Hepatocyte (in vitro differentiated cells): ENCODE measurements around the gene PIGU. TPM values are rescaled to one million over a fixed set of nuclear protein-coding genes. Genes with fewer than 3 reads are reported as not detected.

Experiments
- DNase-seq: peaks from one replicate; pipeline ENCODE4 v3.0.0-alpha.2; 2016; ENCODE audit warnings: low spot score
- H2AFZ ChIP-seq: fragments of 200-600 bp; sonication (generic); 2 replicates; pipeline ENCODE4 v1.6.0; 2016; ENCODE audit warnings: antibody characterized with exemption, mild to moderate bottlenecking
- H3K27ac ChIP-seq: fragments of 200-600 bp; sonication (generic); 2 replicates; pipeline ENCODE4 v1.5.1; 2016; ENCODE audit warnings: mild to moderate bottlenecking
- H3K27me3 ChIP-seq: fragments of 200-600 bp; sonication (generic); 2 replicates; pipeline ENCODE4 v1.6.1; 2016
- H3K36me3 ChIP-seq: fragments of 200-600 bp; sonication (generic); replicated peaks from 2 replicates; pipeline ENCODE4 v1.5.1; 2016; ENCODE audit warnings: low read depth; ENCODE audit not compliant: insufficient read depth
- H3K4me1 ChIP-seq: fragments of 200-600 bp; sonication (generic); 2 replicates; pipeline ENCODE4 v1.5.1; 2016; ENCODE audit warnings: mild to moderate bottlenecking, moderate library complexity; ENCODE audit not compliant: insufficient read depth
- H3K4me2 ChIP-seq: fragments of 200-600 bp; sonication (generic); 2 replicates; pipeline ENCODE4 v1.6.0; 2016
- H3K4me3 ChIP-seq: fragments of 200-600 bp; sonication (generic); 2 replicates; pipeline ENCODE4 v1.5.1; 2016; ENCODE audit warnings: mild to moderate bottlenecking
- H3K79me2 ChIP-seq: fragments of 200-600 bp; sonication (generic); 2 replicates; pipeline ENCODE4 v1.6.0; 2017; ENCODE audit warnings: mild to moderate bottlenecking
- H3K9me2 ChIP-seq: fragments of 200-600 bp; sonication (generic); replicated peaks from 2 replicates; pipeline ENCODE4 v1.6.0; 2017; ENCODE audit warnings: mild to moderate bottlenecking; ENCODE audit not compliant: insufficient read depth
- H3K9me3 ChIP-seq: fragments of 200-600 bp; sonication (generic); 2 replicates; pipeline ENCODE4 v1.5.1; 2016; ENCODE audit warnings: low read depth, mild to moderate bottlenecking
- H4K20me1 ChIP-seq: fragments of 200-600 bp; sonication (generic); 2 replicates; pipeline ENCODE4 v1.6.0; 2016; ENCODE audit warnings: mild to moderate bottlenecking; ENCODE audit not compliant: insufficient read depth, poor library complexity, severe bottlenecking
- CTCF ChIP-seq: fragments of 200-600 bp; sonication (generic); IDR thresholded peaks from 2 replicates; pipeline ENCODE4 v1.5.1; 2016; ENCODE audit warnings: antibody characterized with exemption, mild to moderate bottlenecking; ENCODE audit not compliant: poor library complexity
- EZH2 ChIP-seq: fragments of 200-600 bp; sonication (generic); IDR thresholded peaks from 2 replicates; pipeline ENCODE4 v1.6.1; 2016; ENCODE audit warnings: antibody characterized with exemption, mild to moderate bottlenecking, borderline replicate concordance
- EZH2phosphoT487 ChIP-seq: fragments of 200-600 bp; sonication (generic); IDR thresholded peaks from one replicate; pipeline ENCODE4 v1.6.1; 2018; ENCODE audit warnings: antibody characterized with exemption, mild to moderate bottlenecking, low read depth, moderate library complexity; ENCODE audit not compliant: unreplicated experiment, severe bottlenecking
- WGBS: methylation state at CpG from one replicate; pipeline ENCODE4 v1.1.6; 2016; ENCODE audit warnings: low lambda C conversion rate; ENCODE audit errors: missing lambda C conversion rate; 5-methylcytosine and 5-hydroxymethylcytosine counted together
- polyA plus RNA-seq: library from polyadenylated mRNA; unstranded; fragments of >200 nt; fragmentation: Nextera tagmentation; extraction: Ambion mirVana; gene quantifications from 2 replicates; pipeline ENCODE4 v1.2.1, GENCODE V29; 2016
- total RNA-seq: library from RNA; depleted of rRNA; stranded (reverse); fragments of >200 nt; gene quantifications from 2 replicates; pipeline ENCODE4 v1.2.3, GENCODE V29; 2014

The PIGU gene
- total and polyA plus RNA-seq, 2 experiments from 2014 or later, result 19.3 to 31.5 TPM

- 94% methylated on average over 1 of the region's 1 CpG for WGBS
- peak overlapping the region; percentile 18 for H3K27ac ChIP-seq
- H2AFZ ChIP-seq, result no peak overlapping the region
These were observed 38.9 kb downstream of the PIGU start for GRCh38 chr20:34638039-34638292.

GRCh38 chr20:34637245-34638038, 39.5 kb downstream of the PIGU start:
- no peak for TF ChIP-seq CTCF
- TF ChIP-seq EZH2, result no peak
- TF ChIP-seq EZH2phosphoT487, result no peak
- H4K20me1 ChIP-seq, result no peaks in the 10 kb centered on the region
- no peaks in the 10 kb centered on the region for H3K36me3 ChIP-seq
- no peak overlapping the region for H3K4me3 ChIP-seq
- H3K27me3 ChIP-seq, result no peaks in the 10 kb centered on the region
- H3K4me1 ChIP-seq, result peaks cover 10% of the 10 kb centered on the region
- no peak for DNase-seq
- no peak overlapping the region for H2AFZ ChIP-seq
- H3K9me3 ChIP-seq, result no peaks in the 10 kb centered on the region
- H3K9me2 ChIP-seq, result no peaks in the 10 kb centered on the region
- H3K4me2 ChIP-seq, result no peak overlapping the region
- 80% methylated on average over 5 of the region's 5 CpGs for WGBS
- no peaks in the 10 kb centered on the region for H3K79me2 ChIP-seq
- peak overlapping the region; percentile 18 for H3K27ac ChIP-seq

More at GRCh38 chr20:34638039-34638292, 38.9 kb downstream of the PIGU start:
- Histone ChIP-seq H4K20me1 (no peaks in the 10 kb centered on the region), H3K79me2 (no peaks in the 10 kb centered on the region), H3K9me2 (no peaks in the 10 kb centered on the region), H3K9me3 (no peaks in the 10 kb centered on the region), H3K27me3 (no peaks in the 10 kb centered on the region), H3K4me1 (peaks cover 8% of the 10 kb centered on the region), H3K4me3 (no peak overlapping the region), H3K36me3 (no peaks in the 10 kb centered on the region), H3K4me2 (no peak overlapping the region)
- no peak for DNase-seq
- TF ChIP-seq EZH2, result no peak
- TF ChIP-seq EZH2phosphoT487, result no peak
- TF ChIP-seq CTCF, result no peak

GRCh38 chr20:34636648-34637047, 40.2 kb downstream of the PIGU start:
- no peak overlapping the region for H3K4me2 ChIP-seq
- H3K4me1 ChIP-seq, result peaks cover 13% of the 10 kb centered on the region
- no peak overlapping the region for H3K27ac ChIP-seq
- H3K27me3 ChIP-seq, result no peaks in the 10 kb centered on the region
- no peaks in the 10 kb centered on the region for H4K20me1 ChIP-seq
- no peaks in the 10 kb centered on the region for H3K9me2 ChIP-seq
- H3K9me3 ChIP-seq, result no peaks in the 10 kb centered on the region
- H3K36me3 ChIP-seq, result no peaks in the 10 kb centered on the region
- no peak for TF ChIP-seq CTCF
- no peak for DNase-seq
- no peak overlapping the region for H3K4me3 ChIP-seq
- H2AFZ ChIP-seq, result no peak overlapping the region
- H3K79me2 ChIP-seq, result no peaks in the 10 kb centered on the region
- 65% methylated on average over 3 of the region's 3 CpGs for WGBS

- 83% methylated on average over 3 of the region's 3 CpGs for WGBS
- no peak for DNase-seq
- no peaks in the 10 kb centered on the region for H4K20me1 ChIP-seq
- H3K9me2 ChIP-seq, result no peaks in the 10 kb centered on the region
- H3K79me2 ChIP-seq, result no peaks in the 10 kb centered on the region
- peaks cover 4% of the 10 kb centered on the region for H3K4me1 ChIP-seq
- H2AFZ ChIP-seq, result no peak overlapping the region
- H3K4me2 ChIP-seq, result no peak overlapping the region
- no peaks in the 10 kb centered on the region for H3K27me3 ChIP-seq
- no peaks in the 10 kb centered on the region for H3K9me3 ChIP-seq
- TF ChIP-seq EZH2 (no peak), EZH2phosphoT487 (no peak), CTCF (no peak)
- H3K36me3 ChIP-seq, result no peaks in the 10 kb centered on the region
- peak overlapping the region; percentile 47 for H3K27ac ChIP-seq
- no peak overlapping the region for H3K4me3 ChIP-seq
These were observed 42.5 kb downstream of the PIGU start for GRCh38 chr20:34634392-34634791.
